GM19328 (cell line): ENCODE results near the gene A3GALT2.

Experiments used
- ATAC-seq: cut with Tn5 transposase; IDR thresholded peaks from one replicate; pipeline ENCODE4 v1.9.1; 2021; ENCODE audit warnings: mild to moderate bottlenecking, moderate library complexity; ENCODE audit not compliant: unreplicated experiment

Gene A3GALT2

GRCh38 chr1:33332881-33333280, 12.0 kb upstream of the A3GALT2 start:
- ATAC-seq = no peak

- ATAC-seq = no peak
Observed at GRCh38 chr1:33332357-33332789, 11.5 kb upstream of the A3GALT2 start.

- no peak for ATAC-seq
Observed at GRCh38 chr1:33331444-33332356, 10.8 kb upstream of the A3GALT2 start.

GRCh38 chr1:33330906-33331305, 10.0 kb upstream of the A3GALT2 start:
- no peak for ATAC-seq

GRCh38 chr1:33330361-33330890, 9.5 kb upstream of the A3GALT2 start:
- ATAC-seq = no peak

- no peak for ATAC-seq
Observed at GRCh38 chr1:33329600-33330305, 8.9 kb upstream of the A3GALT2 start.

- no peak for ATAC-seq
Observed at GRCh38 chr1:33328817-33329216, 7.9 kb upstream of the A3GALT2 start.

- no peak for ATAC-seq
Observed at GRCh38 chr1:33327587-33328325, 6.9 kb upstream of the A3GALT2 start.

- ATAC-seq = no peak
Observed at GRCh38 chr1:33326785-33327184, 5.9 kb upstream of the A3GALT2 start.

GRCh38 chr1:33324677-33325575, 4.0 kb upstream of the A3GALT2 start:
- ATAC-seq = no peak

- no peak for ATAC-seq
Observed at GRCh38 chr1:33323663-33324477, 3.0 kb upstream of the A3GALT2 start.

GRCh38 chr1:33322870-33323585, 2.1 kb upstream of the A3GALT2 start:
- no peak for ATAC-seq

- no peak for ATAC-seq
Observed at GRCh38 chr1:33322109-33322508, 1.2 kb upstream of the A3GALT2 start.

GRCh38 chr1:33321178-33321577, 280 bp upstream of the A3GALT2 start:
- no peak for ATAC-seq

GRCh38 chr1:33319949-33320618, 814 bp downstream of the A3GALT2 start:
- ATAC-seq = no peak

GRCh38 chr1:33319186-33319948, 1.5 kb downstream of the A3GALT2 start:
- no peak for ATAC-seq

GRCh38 chr1:33317946-33318345, 3.0 kb downstream of the A3GALT2 start:
- no peak for ATAC-seq
